GM12872 (cell line): ENCODE measurements around the gene TP73.

ENCODE experiments used
- CTCF ChIP-seq: IDR thresholded peaks from 3 replicates; pipeline ENCODE4 v1.5.1; 2011; ENCODE audit warnings: low read depth, mild to moderate bottlenecking, low read length, moderate library complexity; ENCODE audit not compliant: insufficient read depth

The TP73 gene

GRCh38 chr1:3721955-3722465 lies 69.7 kb downstream of the TP73 start:
- no peak for TF ChIP-seq CTCF

GRCh38 chr1:3722846-3723245 lies 70.5 kb downstream of the TP73 start:
- TF ChIP-seq CTCF = no peak

- peak; percentile 96 for TF ChIP-seq CTCF
Observed at GRCh38 chr1:3724416-3725030, 72.2 kb downstream of the TP73 start.

GRCh38 chr1:3725366-3725765 lies 73.0 kb downstream of the TP73 start:
- TF ChIP-seq CTCF = no peak

- peak; percentile 70 for TF ChIP-seq CTCF
Observed at GRCh38 chr1:3727042-3727824, 74.9 kb downstream of the TP73 start.

- TF ChIP-seq CTCF = no peak
Observed at GRCh38 chr1:3727825-3728776, 75.8 kb downstream of the TP73 start.
